GM23248 (cell line): ENCODE data around the gene PEX5. TPM values are rescaled to one million over a fixed set of nuclear protein-coding genes. Genes with fewer than 3 reads are reported as not detected.

Source experiments
- DNase-seq: peaks from one replicate; pipeline ENCODE4 v3.0.0-alpha.2; 2015
- H2AFZ ChIP-seq: fragments of 200-600 bp; sonication (generic); 2 replicates; pipeline ENCODE4 v1.6.1; 2016; ENCODE audit warnings: antibody characterized with exemption
- H3F3A ChIP-seq: fragments of 200-600 bp; sonication (generic); 2 replicates; pipeline ENCODE4 v1.6.1; 2016; ENCODE audit warnings: mild to moderate bottlenecking, antibody characterized with exemption, mixed run types; ENCODE audit not compliant: insufficient read depth
- H3K27ac ChIP-seq: fragments of 200-600 bp; sonication (generic); 2 replicates; pipeline ENCODE4 v1.5.1; 2016; ENCODE audit warnings: mild to moderate bottlenecking
- H3K27me3 ChIP-seq: fragments of 200-600 bp; sonication (generic); replicated peaks from 2 replicates; pipeline ENCODE4 v1.6.1; 2016; ENCODE audit warnings: mild to moderate bottlenecking; ENCODE audit not compliant: insufficient read depth
- H3K36me3 ChIP-seq: fragments of 200-600 bp; sonication (generic); 2 replicates; pipeline ENCODE4 v1.6.1; 2016; ENCODE audit warnings: low read depth, mild to moderate bottlenecking
- H3K4me1 ChIP-seq: fragments of 200-600 bp; sonication (generic); 2 replicates; pipeline ENCODE4 v1.6.1; 2016; ENCODE audit warnings: mild to moderate bottlenecking; ENCODE audit not compliant: insufficient read depth
- H3K4me2 ChIP-seq: fragments of 200-600 bp; sonication (generic); one replicate; pipeline ENCODE4 v1.6.1; 2016; ENCODE audit warnings: mild to moderate bottlenecking; ENCODE audit not compliant: unreplicated experiment
- H3K4me3 ChIP-seq: fragments of 200-600 bp; sonication (generic); 2 replicates; pipeline ENCODE4 v1.5.1; 2016; ENCODE audit warnings: mild to moderate bottlenecking
- H3K79me2 ChIP-seq: fragments of 200-600 bp; sonication (generic); 2 replicates; pipeline ENCODE4 v1.6.1; 2016; ENCODE audit warnings: mild to moderate bottlenecking; ENCODE audit not compliant: insufficient read depth
- H3K9ac ChIP-seq: fragments of 200-600 bp; sonication (generic); 2 replicates; pipeline ENCODE4 v1.6.1; 2016; ENCODE audit warnings: mild to moderate bottlenecking
- H3K9me2 ChIP-seq: fragments of 200-600 bp; sonication (generic); 2 replicates; pipeline ENCODE4 v1.6.1; 2016; ENCODE audit warnings: mixed run types, mild to moderate bottlenecking, moderate library complexity; ENCODE audit not compliant: insufficient read depth
- H3K9me3 ChIP-seq: fragments of 200-600 bp; sonication (generic); one replicate; pipeline ENCODE4 v1.6.1; 2017; ENCODE audit warnings: low read depth
- H4K20me1 ChIP-seq: fragments of 200-600 bp; sonication (generic); 2 replicates; pipeline ENCODE4 v1.6.0; 2016; ENCODE audit not compliant: insufficient read depth
- EZH2 ChIP-seq: fragments of 200-600 bp; sonication (generic); IDR thresholded peaks from 2 replicates; pipeline ENCODE4 v1.6.1; 2018; ENCODE audit warnings: antibody characterized with exemption, mild to moderate bottlenecking; ENCODE audit not compliant: insufficient read depth, poor library complexity, severe bottlenecking
- EZH2phosphoT487 ChIP-seq: fragments of 200-600 bp; sonication (generic); IDR thresholded peaks from 2 replicates; pipeline ENCODE4 v1.6.1; 2018; ENCODE audit warnings: antibody characterized with exemption, moderate library complexity, mild to moderate bottlenecking, low read depth; ENCODE audit not compliant: insufficient read depth
- WGBS, 2 experiments: methylation state at CpG; one replicate each; pipeline ENCODE4 v1.1.6; 2015 to 2017; ENCODE audit warnings: low lambda C conversion rate in 2 of 2, low coverage in 1 of 2; ENCODE audit errors: missing lambda C conversion rate in 2 of 2; 5-methylcytosine and 5-hydroxymethylcytosine counted together
- in situ Hi-C: fragments of 300-500 bp; cut with MboI; formaldehyde crosslinking; loops from 2 replicates; pipeline ENCODE4 v1.15.0; 2020
- polyA plus RNA-seq: library from polyadenylated mRNA; unstranded; fragments of >200 nt; fragmentation: Nextera tagmentation; extraction: Ambion mirVana; gene quantifications from 2 replicates; pipeline ENCODE4 v1.2.1, GENCODE V29; 2016
- total RNA-seq: library from RNA; depleted of rRNA; stranded (reverse); fragments of >200 nt; shearing (Covaris generic); gene quantifications from 2 replicates; pipeline ENCODE4 v1.2.3, GENCODE V29; 2014

PEX5 gene
- total and polyA plus RNA-seq, 2 experiments from 2014 or later = 6.8 to 27.8 TPM

- TF ChIP-seq EZH2phosphoT487 (no peak), EZH2 (no peak)
- no peak for DNase-seq
- Histone ChIP-seq H3K4me3 (no peak overlapping the region), H2AFZ (no peak overlapping the region), H3F3A (no peaks in the 10 kb centered on the region), H3K9ac (no peak overlapping the region), H3K9me3 (no peaks in the 10 kb centered on the region), H3K27me3 (no peaks in the 10 kb centered on the region), H3K4me1 (no peaks in the 10 kb centered on the region), H3K9me2 (no peaks in the 10 kb centered on the region), H3K36me3 (peaks cover 16% of the 10 kb centered on the region; the same call in 1 of the 2 replicates), H3K4me2 (no peak overlapping the region), H3K79me2 (no peaks in the 10 kb centered on the region), H3K27ac (no peak overlapping the region), H4K20me1 (no peaks in the 10 kb centered on the region)
- WGBS, 2 experiments = 93 to 94% methylated on average over 4 of the region's 4 CpGs
- in situ Hi-C loops = no loop called here
Measured at GRCh38 chr12:7152818-7153217, 36.7 kb upstream of the PEX5 start.

GRCh38 chr12:7154042-7154441 is 35.4 kb upstream of the PEX5 start:
- H3K9ac ChIP-seq = no peak overlapping the region
- no peaks in the 10 kb centered on the region for H3K79me2 ChIP-seq
- H4K20me1 ChIP-seq = no peaks in the 10 kb centered on the region
- no peaks in the 10 kb centered on the region for H3K9me2 ChIP-seq
- WGBS, 2 experiments = 86 to 90% methylated on average over 6 of the region's 6 CpGs
- H2AFZ ChIP-seq = no peak overlapping the region
- H3K4me3 ChIP-seq = no peak overlapping the region
- TF ChIP-seq EZH2phosphoT487 (no peak), EZH2 (no peak)
- H3K4me1 ChIP-seq = no peaks in the 10 kb centered on the region
- H3K27ac ChIP-seq = no peak overlapping the region
- peaks cover 9% of the 10 kb centered on the region; the same call in 1 of the 2 replicates for H3K36me3 ChIP-seq
- no peaks in the 10 kb centered on the region for H3K27me3 ChIP-seq
- in situ Hi-C loops = no loop called here
- H3K4me2 ChIP-seq = no peak overlapping the region
- H3K9me3 ChIP-seq = no peaks in the 10 kb centered on the region
- H3F3A ChIP-seq = no peaks in the 10 kb centered on the region
- DNase-seq = no peak

GRCh38 chr12:7154901-7155470 is 34.5 kb upstream of the PEX5 start:
- 86 to 88% methylated on average over 12 of the region's 12 CpGs for WGBS, 2 experiments
- no peak overlapping the region for H3K4me2 ChIP-seq
- no peaks in the 10 kb centered on the region for H3K9me2 ChIP-seq
- no peak for TF ChIP-seq EZH2phosphoT487
- no peak for TF ChIP-seq EZH2
- no peaks in the 10 kb centered on the region for H3F3A ChIP-seq
- H3K9ac ChIP-seq = no peak overlapping the region
- no peak overlapping the region for H2AFZ ChIP-seq
- H3K79me2 ChIP-seq = no peaks in the 10 kb centered on the region
- in situ Hi-C loops = no loop called here
- H3K36me3 ChIP-seq = peaks cover 7% of the 10 kb centered on the region; the same call in 1 of the 2 replicates
- DNase-seq = no peak
- H3K4me1 ChIP-seq = no peaks in the 10 kb centered on the region
- H3K27ac ChIP-seq = no peak overlapping the region
- no peak overlapping the region for H3K4me3 ChIP-seq
- no peaks in the 10 kb centered on the region for H4K20me1 ChIP-seq
- H3K27me3 ChIP-seq = no peaks in the 10 kb centered on the region
- no peaks in the 10 kb centered on the region for H3K9me3 ChIP-seq

DNA sequence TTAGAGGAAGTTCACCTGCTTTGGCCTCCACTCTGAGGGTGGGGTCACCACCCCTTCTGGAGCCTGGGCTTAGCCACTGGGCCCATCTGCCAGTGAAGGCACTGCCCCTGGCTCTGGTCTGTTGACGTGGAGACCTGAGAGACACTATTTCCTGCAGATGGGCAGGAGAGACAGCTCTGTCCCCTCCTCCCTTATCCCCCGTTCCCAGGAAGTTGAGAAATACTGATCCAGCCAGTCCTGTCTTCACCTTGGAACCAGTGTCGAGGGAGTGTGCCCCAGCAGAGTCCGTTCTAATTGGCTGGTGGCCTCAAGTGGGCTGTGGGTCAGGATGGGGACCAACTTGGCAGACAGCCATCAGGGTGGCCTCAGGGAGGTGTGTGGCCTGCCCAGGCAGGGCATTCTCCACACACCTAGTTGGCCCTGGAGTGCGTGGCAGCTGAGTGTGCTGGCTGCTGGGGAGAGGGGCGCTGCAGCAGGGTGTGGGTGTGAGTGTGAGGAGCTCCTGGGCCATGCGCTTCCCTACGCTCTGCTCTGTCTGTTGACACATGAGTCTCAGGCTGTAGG is 33.9 kb upstream of the PEX5 start:
- Histone ChIP-seq H3K27ac (no peak overlapping the region), H3K36me3 (peaks cover 7% of the 10 kb centered on the region; the same call in 1 of the 2 replicates), H3K79me2 (no peaks in the 10 kb centered on the region), H3K9ac (no peak overlapping the region), H3K4me1 (no peaks in the 10 kb centered on the region), H3K4me3 (no peak overlapping the region), H3K4me2 (no peak overlapping the region), H4K20me1 (no peaks in the 10 kb centered on the region), H2AFZ (no peak overlapping the region), H3F3A (no peaks in the 10 kb centered on the region), H3K27me3 (no peaks in the 10 kb centered on the region), H3K9me3 (no peaks in the 10 kb centered on the region), H3K9me2 (no peaks in the 10 kb centered on the region)
- TF ChIP-seq EZH2phosphoT487 (no peak), EZH2 (no peak)
- in situ Hi-C loops = no loop called here
- 82 to 89% methylated on average over 8 of the region's 8 CpGs for WGBS, 2 experiments
- no peak for DNase-seq
